DOHH2 (cell line): ENCODE measurements around the gene MYO10.

ENCODE experiments used
- H3F3A ChIP-seq: fragments of 200-600 bp; sonication (generic), shearing (Covaris generic); 2 replicates; pipeline ENCODE4 v1.6.0; 2016; ENCODE audit warnings: antibody characterized with exemption, mild to moderate bottlenecking; ENCODE audit not compliant: control insufficient read depth, insufficient read depth
- H3K27ac ChIP-seq: fragments of 200-600 bp; sonication (generic); 2 replicates; pipeline ENCODE4 v1.5.1; 2014; ENCODE audit warnings: low read depth, mild to moderate bottlenecking, low read length, moderate library complexity
- H3K27me3 ChIP-seq: fragments of 200-600 bp; sonication (generic); 2 replicates; pipeline ENCODE4 v1.6.1; 2014; ENCODE audit warnings: mild to moderate bottlenecking, low read length, mixed read lengths; ENCODE audit not compliant: control insufficient read depth
- H3K36me3 ChIP-seq: fragments of 200-600 bp; sonication (generic); 2 replicates; pipeline ENCODE4 v1.6.1; 2014; ENCODE audit warnings: mild to moderate bottlenecking, low read length, moderate library complexity, mixed read lengths; ENCODE audit not compliant: control insufficient read depth
- H3K4me1 ChIP-seq: fragments of 200-600 bp; sonication (generic); 2 replicates; pipeline ENCODE4 v1.6.1; 2014; ENCODE audit warnings: mild to moderate bottlenecking, low read length, mixed read lengths; ENCODE audit not compliant: control insufficient read depth
- H3K4me2 ChIP-seq: fragments of 200-600 bp; sonication (generic); 2 replicates; pipeline ENCODE4 v1.6.0; 2014; ENCODE audit warnings: mild to moderate bottlenecking, low read length, moderate library complexity
- H3K4me3 ChIP-seq: fragments of 200-600 bp; sonication (generic); 2 replicates; pipeline ENCODE4 v1.5.1; 2014; ENCODE audit warnings: mild to moderate bottlenecking, low read length, mixed read lengths
- H3K79me2 ChIP-seq: fragments of 200-600 bp; sonication (generic); 2 replicates; pipeline ENCODE4 v1.6.1; 2014; ENCODE audit warnings: mild to moderate bottlenecking, low read length, mixed read lengths; ENCODE audit not compliant: control insufficient read depth
- H3K9me2 ChIP-seq: fragments of 200-600 bp; sonication (generic); replicated peaks from 2 replicates; pipeline ENCODE4 v1.6.1; 2014; ENCODE audit warnings: mild to moderate bottlenecking, low read length, mixed read lengths; ENCODE audit not compliant: control insufficient read depth
- H3K9me3 ChIP-seq: fragments of 200-600 bp; sonication (generic); 2 replicates; pipeline ENCODE4 v1.6.1; 2014; ENCODE audit warnings: antibody characterized with exemption, low read length, mixed read lengths; ENCODE audit not compliant: control insufficient read depth, insufficient read depth
- H4K20me1 ChIP-seq: fragments of 200-600 bp; sonication (generic); 2 replicates; pipeline ENCODE4 v1.6.0; 2014; ENCODE audit warnings: low read depth, mild to moderate bottlenecking, antibody characterized with exemption, low read length, moderate library complexity; ENCODE audit not compliant: control insufficient read depth, insufficient read depth
- CTCF ChIP-seq: fragments of 200-600 bp; sonication (generic); IDR thresholded peaks from one replicate; pipeline ENCODE4 v1.5.1; 2014; ENCODE audit warnings: antibody characterized with exemption, mild to moderate bottlenecking, low read depth, low read length; ENCODE audit not compliant: poor library complexity, severe bottlenecking
- EZH2phosphoT487 ChIP-seq: fragments of 200-600 bp; sonication (generic); IDR thresholded peaks from 2 replicates; pipeline ENCODE4 v1.6.1; 2017; ENCODE audit warnings: borderline replicate concordance, mild to moderate bottlenecking, antibody characterized with exemption, low read length, moderate library complexity, mixed read lengths

MYO10 gene

DNA sequence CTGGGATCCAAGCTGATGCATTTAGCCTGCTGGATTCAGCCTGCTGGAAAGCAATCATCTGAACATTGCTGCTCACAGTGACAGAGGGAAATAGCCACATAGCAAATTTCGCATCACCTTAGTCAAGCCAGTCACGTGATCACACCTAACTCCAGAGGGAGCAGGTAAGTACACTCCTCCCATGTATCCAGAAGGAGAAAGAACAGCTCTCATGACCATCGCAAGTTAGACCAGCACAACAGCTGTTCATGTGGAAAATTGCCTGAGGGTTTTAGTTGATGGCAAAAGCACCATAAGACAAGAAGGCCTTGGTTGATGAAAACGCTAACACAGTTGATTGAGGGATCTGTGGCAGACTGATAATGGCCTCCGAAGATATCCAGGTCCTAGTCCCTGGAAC, 34.2 kb upstream of the MYO10 start:
- no peaks in the 10 kb centered on the region for H3K36me3 ChIP-seq
- H3F3A ChIP-seq = no peaks in the 10 kb centered on the region
- H3K79me2 ChIP-seq = no peaks in the 10 kb centered on the region
- H3K4me1 ChIP-seq = no peaks in the 10 kb centered on the region
- no peak overlapping the region for H3K4me2 ChIP-seq
- no peak overlapping the region for H3K27ac ChIP-seq
- H3K27me3 ChIP-seq = no peaks in the 10 kb centered on the region
- H4K20me1 ChIP-seq = no peaks in the 10 kb centered on the region
- H3K9me2 ChIP-seq = no peaks in the 10 kb centered on the region
- TF ChIP-seq EZH2phosphoT487 (no peak), CTCF (no peak)
- no peaks in the 10 kb centered on the region for H3K9me3 ChIP-seq
- no peak overlapping the region for H3K4me3 ChIP-seq

- H3K9me2 ChIP-seq = no peaks in the 10 kb centered on the region
- H3K79me2 ChIP-seq = no peaks in the 10 kb centered on the region
- H3K36me3 ChIP-seq = no peaks in the 10 kb centered on the region
- no peaks in the 10 kb centered on the region for H3K27me3 ChIP-seq
- H3K4me2 ChIP-seq = no peak overlapping the region
- no peak overlapping the region for H3K27ac ChIP-seq
- H3K9me3 ChIP-seq = no peaks in the 10 kb centered on the region
- TF ChIP-seq EZH2phosphoT487 (no peak), CTCF (no peak)
- no peaks in the 10 kb centered on the region for H3K4me1 ChIP-seq
- H3K4me3 ChIP-seq = no peak overlapping the region
- no peaks in the 10 kb centered on the region for H3F3A ChIP-seq
- H4K20me1 ChIP-seq = no peaks in the 10 kb centered on the region
Measured at GRCh38 chr5:16965581-16965980, 29.5 kb upstream of the MYO10 start.

DNA sequence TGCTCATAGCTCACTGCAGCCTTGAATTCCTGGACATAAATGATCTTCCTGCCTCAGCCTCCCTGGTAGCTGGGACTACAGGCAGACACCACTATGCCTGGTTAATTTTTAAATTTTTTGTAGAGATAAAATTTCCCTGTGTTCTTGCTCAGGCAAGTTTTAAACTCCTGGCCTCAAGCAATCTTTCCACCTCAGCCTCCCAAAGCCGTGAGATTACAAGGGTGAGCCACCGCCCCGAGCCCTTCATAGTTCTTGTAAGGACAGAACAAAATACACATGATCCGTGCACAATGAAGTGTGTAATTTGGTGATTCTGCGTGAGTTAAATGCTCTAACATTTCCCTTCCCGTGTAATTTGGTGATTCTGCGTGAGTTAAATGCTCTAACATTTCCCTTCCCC, 27.7 kb upstream of the MYO10 start:
- Histone ChIP-seq H3K4me3 (no peak overlapping the region), H3K9me2 (no peaks in the 10 kb centered on the region), H3K27me3 (no peaks in the 10 kb centered on the region), H3K79me2 (no peaks in the 10 kb centered on the region), H3K4me2 (no peak overlapping the region), H3K9me3 (no peaks in the 10 kb centered on the region), H3K4me1 (no peaks in the 10 kb centered on the region), H3K27ac (no peak overlapping the region), H3F3A (no peaks in the 10 kb centered on the region), H3K36me3 (no peaks in the 10 kb centered on the region), H4K20me1 (no peaks in the 10 kb centered on the region)
- TF ChIP-seq EZH2phosphoT487 (no peak), CTCF (no peak)

GRCh38 chr5:16961131-16961530, 25.0 kb upstream of the MYO10 start:
- Histone ChIP-seq H3K4me2 (no peak overlapping the region), H3K27me3 (no peaks in the 10 kb centered on the region), H3K9me2 (no peaks in the 10 kb centered on the region), H3K4me3 (no peak overlapping the region), H3K9me3 (no peaks in the 10 kb centered on the region), H4K20me1 (no peaks in the 10 kb centered on the region), H3K27ac (no peak overlapping the region), H3K79me2 (no peaks in the 10 kb centered on the region), H3K4me1 (no peaks in the 10 kb centered on the region), H3F3A (no peaks in the 10 kb centered on the region), H3K36me3 (no peaks in the 10 kb centered on the region)
- TF ChIP-seq EZH2phosphoT487 = no peak
- TF ChIP-seq CTCF = no peak
